Left lobe of liver (tissue), 2 donors: ENCODE measurements around the gene POLRMT. TPM values are rescaled to one million over a fixed set of nuclear protein-coding genes. Genes with fewer than 3 reads are reported as not detected.
"Not testable (repeated sequence)": the region's sequence is repeated elsewhere in the genome, so short reads cannot be mapped to it uniquely, and the experiment has no call there.

ENCODE experiments used
- ATAC-seq: fragments of 200-7000 bp; cut with Tn5 transposase; one replicate; pipeline ENCODE4 v1.9.1; 2020; ENCODE audit warnings: mild to moderate bottlenecking, moderate library complexity
- DNase-seq: peaks from one replicate; pipeline ENCODE4 v3.0.0-alpha.2; 2020; ENCODE audit warnings: low spot score
- total RNA-seq: library from RNA; stranded (reverse); gene quantifications from one replicate; pipeline ENCODE4 v1.2.1, GENCODE V29; 2021
- donor health status: DM: no; HTN: no; CAD: no; lungs with moderate emphysema.
- donor health status: DM: no; HTN: yes; CAD: no.

POLRMT gene
- total RNA-seq, 1 donor from 2014 or later = 51.8 TPM

DNA sequence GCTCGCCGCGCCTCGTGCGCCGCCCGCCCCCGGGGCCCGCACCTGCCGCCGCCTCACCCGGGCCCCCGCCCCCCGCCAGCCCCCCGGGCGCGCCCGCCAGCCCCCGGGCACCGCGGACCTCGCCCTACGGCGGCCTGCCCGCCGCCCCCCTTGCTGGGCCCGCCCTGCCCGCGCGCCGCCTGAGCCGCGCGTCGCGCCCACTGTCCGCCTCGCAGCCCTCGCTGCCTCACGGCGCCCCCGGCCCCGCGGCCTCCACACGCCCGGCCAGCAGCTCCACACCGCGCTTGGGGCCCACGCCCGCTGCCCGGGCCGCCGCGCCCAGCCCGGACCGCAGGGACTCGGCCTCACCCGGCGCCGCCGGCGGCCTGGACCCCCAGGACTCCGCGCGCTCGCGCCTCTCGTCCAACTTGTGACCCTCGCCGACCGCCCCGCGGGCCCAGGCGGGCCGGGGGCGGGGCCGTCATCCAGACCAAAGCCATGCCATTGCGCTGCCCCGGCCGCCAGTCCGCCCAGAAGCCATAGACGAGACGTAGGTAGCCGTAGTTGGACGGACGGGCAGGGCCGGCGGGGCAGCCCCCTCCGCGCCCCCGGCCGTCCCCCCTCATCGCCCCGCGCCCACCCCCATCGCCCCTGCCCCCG, 17.2 kb downstream of the POLRMT start:
- DNase-seq (no peak), ATAC-seq (no peak)

DNA sequence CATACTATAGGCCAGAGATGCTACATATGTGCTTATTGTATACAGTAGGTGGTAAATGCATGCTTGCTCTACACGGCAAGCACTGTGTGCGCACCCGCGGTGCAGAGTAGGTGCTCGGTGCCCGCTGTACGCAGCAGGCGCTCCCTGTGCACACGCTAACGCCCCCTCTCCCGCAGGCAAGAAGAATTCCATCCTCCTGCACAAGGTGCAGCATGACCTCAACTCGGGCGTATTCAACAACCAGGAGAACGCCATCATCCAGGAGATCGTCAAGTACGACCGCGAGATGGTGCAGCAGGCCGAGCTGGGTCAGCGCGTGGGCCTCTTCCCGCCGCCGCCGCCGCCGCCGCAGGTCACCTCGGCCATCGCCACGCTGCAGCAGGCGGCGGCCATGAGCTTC, 17.7 kb downstream of the POLRMT start:
- peak; percentile 53 for ATAC-seq

DNA sequence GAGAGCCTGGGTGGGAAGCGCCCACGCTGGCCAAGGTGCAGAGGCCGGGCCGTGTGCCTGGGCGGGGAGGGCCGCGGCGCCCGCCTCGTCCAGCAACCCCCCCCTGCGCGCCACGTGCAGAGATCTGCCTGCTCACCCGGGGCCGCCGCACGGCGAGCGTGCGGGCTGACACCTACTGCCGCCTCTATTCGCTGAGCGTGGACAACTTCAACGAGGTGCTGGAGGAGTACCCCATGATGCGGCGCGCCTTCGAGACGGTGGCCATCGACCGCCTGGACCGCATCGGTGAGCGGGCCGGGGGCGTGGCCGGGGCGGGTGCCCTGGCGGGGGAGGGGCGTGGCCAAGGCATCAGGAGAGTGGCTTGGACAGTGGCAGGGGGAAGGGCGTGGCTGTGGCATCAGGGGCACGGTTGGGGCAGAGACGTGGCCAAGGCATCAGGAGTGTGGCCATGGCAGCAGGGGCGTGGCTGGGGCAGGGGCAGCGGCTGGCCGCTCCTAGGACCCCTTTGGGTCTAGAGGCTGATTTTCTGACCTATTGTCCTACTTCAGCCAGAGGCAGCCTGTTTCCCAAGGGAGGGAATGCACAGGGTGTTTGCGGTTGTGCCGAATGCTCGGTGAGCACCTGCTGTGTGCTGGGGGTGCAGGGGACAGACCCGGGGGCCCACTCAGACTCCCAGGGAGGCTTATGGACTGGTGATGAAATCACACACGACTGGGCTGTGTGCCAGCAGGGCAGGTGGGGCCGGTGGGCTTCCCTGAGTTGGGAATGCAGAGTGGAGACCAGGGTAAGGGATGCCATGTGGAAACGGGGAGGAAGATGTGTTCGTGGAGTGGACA, 19.4 kb downstream of the POLRMT start:
- no peak for ATAC-seq
- DNase-seq = no peak

More for the DNA sequence above, 17.7 kb downstream of the POLRMT start:
- DNase-seq = no peak

DNA sequence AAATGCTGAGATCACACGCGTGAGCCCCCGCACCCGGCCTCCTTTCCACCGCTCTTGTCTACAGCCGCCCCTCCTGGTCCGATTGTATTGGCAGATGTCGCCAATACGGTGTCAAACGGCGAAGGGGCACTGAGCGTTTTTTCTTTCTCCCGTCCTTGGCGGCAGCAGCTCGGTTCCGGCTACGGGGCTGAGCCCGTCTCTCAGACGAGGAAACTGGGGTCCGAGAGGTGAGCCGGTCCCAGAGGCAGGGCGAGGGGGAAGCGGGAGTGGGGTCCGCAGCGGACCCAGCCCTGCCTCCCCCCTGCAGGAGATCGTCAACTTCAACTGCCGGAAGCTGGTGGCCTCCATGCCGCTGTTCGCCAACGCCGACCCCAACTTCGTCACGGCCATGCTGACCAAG, 20.4 kb downstream of the POLRMT start:
- DNase-seq (no peak), ATAC-seq (no peak)

DNA sequence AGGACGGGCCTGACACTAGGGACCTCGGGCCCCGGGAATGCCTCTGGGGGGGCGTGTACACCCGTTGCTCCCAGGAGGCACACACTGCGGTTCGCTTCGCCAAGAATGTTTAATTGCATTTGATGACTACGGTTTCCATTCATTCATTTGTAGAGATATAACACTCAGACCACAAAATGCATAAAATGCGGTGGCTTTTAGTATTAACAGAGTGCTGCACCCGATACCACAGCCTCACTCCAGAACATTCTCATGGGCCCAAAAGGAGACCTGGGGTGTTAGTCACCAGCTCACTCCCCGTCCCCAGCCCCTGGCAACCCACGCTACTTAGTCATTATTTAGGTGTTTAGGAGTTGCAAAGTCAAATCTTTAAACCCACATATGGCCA, 21.9 kb downstream of the POLRMT start:
- no peak for DNase-seq
- no peak for ATAC-seq

DNA sequence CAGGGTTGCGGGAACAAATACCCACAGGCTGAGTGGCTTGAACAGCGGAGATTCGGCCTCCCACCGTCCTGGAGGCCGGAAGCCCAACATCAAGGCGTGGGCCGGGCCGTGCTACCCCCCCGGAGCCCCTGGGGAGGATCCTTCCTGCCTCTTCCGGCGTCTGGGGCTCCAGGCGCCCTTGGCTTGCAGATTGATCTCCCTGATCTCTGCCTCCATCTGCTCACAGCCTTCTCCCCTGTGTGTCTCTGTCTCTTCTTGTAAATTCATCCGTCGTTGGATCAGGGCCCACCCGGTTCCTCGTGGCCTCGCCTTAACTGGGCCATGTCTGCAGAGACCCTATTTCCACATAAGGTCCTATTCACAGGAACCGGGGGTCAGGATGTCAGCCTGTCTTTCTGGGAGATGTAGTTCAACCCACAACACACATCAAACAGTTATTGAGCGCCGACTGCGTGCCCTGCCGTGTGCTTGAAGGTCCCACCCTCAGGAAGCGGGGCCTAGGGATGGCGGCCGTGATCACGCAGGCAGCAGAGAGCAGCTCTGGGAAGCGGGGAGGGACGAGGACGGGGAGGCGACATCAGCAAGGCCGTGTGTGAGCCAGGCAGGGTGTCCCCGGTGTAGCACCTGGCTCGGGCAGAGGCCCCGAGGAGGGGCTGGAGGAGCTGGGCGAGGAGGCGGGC, 22.4 kb downstream of the POLRMT start:
- peak; percentile 33 for ATAC-seq
- no peak for DNase-seq

DNA sequence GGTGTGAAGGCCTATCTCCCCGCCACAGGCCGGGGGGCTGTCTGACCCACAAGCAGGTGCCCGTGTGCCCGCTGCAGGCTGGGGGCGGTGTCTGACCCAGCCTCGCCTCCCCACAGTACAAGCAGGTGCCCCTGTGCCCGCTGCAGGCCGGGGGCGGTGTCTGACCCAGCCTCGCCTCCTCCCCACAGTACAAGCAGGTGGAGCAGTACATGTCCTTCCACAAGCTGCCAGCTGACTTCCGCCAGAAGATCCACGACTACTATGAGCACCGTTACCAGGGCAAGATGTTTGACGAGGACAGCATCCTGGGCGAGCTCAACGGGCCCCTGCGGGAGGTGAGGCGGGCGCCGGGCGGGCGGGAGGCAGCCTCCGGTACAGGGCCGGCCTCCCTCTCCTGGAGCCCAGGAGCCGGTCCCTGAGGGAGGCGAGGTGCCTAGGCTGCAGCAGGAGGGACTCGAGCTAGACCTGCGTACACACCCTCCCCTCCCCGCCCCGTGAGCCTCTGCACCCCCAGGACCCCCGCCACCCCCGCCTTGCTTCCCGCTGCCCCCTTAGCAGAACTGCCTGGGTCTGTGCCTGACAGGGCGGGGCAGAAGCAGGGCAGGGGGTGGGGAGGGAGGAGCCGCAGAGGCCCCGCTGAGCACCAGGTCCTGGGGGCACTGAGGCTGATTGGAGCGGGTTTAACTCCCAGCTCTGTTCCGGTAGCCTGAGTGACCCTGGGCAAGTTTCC, 23.1 kb downstream of the POLRMT start:
- DNase-seq = no peak

DNA sequence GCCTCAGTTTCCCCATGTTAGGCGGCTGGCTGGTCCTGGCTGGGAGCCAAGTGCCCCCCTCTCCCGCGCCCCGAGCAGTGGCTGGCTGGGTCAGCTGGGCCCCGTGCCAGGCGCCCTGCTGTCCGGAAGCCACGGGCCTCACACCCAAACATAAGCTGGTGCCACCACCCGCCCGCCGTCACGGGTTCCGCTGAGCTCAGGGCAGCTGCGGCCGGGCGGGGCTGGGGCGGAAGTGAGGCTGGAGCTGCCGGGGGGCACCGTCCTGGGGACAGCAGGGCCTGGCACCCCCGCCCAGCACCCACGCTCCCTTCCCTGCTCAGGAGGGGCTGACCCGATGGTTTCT, 24.4 kb downstream of the POLRMT start:
- ATAC-seq = peak; percentile 40
- no peak for DNase-seq

More for the DNA sequence above, 23.1 kb downstream of the POLRMT start:
- peak; percentile 26 for ATAC-seq

DNA sequence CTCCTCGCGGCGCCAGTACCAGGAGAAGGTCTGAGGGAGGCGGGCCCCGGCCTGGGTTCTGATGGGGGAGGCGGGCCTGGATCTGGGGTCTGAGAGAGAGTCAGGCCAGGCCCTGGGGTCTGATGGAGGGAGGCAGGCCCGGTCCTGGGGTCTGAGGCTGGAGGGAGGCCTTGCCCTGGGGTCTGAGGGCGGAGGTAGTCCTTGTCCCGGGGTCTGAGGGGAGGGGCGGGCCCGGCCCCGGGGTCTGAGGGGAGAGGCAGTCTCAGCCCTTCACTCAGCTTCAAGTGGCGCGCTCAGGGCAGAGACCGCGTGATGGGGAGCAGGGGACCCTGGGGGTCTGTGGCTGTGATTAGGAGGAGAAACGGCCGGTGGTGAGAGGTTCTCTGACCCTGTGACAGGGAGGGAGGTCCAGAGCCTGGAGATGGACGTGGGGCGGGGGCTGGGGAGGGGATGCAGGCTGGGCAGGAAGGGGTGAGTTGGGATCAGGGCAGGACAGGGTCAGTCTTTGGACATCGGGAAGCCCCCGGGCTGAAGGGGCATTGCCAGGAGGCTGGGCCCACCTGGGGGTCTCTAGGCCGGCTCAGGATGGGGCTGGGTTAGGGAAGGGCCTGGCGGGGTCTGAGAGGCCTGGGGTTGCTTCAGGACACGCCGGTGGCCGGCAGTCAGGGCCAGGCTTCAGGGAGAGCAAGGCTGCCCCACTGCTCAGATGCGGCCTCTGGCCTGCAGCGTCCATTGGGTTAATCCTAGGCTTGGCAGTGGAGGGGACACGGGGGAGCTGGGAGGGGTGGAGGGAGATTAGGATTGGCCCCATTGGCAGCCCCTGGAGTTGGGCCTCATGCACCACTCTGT, 25.0 kb downstream of the POLRMT start:
- no peak for ATAC-seq
- no peak for DNase-seq

DNA sequence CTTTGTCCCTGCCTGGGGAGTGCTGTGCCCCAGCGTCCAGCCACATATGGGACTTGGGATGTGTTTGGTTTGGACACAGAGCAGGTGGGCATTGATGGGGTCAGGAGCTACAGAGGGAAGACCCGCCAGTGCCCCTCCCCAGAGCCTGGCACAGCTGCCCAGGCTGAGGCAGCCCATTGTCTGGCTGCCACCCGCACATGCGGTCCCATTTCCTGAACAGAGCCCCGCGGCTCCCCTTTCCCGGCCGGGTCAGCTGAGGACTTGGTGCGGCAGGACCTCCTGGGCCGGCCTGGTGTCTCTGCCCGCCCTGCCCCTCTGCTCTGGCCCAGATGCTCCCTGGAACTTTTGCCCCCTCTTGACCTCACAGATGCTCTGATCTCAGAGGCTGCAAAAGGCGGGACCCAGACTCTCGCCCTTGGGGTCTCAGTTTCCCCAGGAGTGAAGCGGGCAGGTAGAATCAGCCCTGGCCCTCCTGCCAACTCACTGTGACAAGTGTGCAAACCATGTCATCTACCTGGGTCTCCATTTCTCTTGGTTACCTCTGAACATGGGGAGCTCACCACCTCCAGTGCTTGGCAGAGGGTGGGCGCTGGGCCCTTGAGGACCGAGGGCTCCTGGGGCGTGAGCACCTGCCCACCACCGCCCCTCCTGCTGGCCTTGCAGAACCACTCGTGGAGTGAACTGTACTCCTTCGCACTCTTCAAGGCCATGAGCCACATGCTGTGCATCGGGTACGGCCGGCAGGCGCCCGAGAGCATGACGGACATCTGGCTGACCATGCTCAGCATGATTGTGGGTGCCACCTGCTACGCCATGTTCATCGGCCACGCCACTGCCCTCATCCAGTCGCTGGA, 25.8 kb downstream of the POLRMT start:
- no peak for ATAC-seq
- no peak for DNase-seq

DNA sequence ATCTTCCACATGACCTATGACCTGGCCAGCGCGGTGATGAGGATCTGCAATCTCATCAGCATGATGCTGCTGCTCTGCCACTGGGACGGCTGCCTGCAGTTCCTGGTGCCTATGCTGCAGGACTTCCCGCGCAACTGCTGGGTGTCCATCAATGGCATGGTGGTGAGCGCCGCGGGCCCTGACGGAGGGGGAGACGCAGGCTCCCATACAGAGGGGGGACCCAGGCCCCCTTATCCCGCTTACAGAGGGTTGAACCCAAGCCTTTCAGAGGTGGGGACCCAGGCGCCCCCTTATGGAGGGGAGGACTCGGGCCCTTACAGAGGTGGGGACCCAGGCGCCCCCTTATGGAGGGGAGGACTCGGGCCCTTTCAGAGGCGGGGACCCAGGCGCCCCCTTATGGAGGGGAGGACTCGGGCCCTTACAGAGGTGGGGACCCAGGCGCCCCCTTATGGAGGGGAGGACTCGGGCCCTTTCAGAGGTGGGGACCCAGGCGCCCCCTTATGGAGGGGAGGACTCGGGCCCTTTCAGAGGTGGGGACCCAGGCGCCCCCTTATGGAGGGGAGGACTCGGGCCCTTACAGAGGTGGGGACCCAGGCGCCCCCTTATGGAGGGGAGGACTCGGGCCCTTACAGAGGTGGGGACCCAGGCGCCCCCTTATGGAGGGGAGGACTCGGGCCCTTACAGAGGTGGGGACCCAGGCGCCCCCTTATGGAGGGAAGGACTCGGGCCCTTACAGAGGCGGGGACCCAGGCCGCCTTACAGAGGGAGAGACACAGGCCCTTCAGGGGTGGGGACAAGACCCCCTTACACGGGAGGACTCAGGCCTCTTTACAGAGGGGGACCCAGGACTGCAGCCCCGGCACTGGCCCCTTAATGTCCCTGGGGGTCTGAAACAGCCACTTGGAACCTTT, 28.0 kb downstream of the POLRMT start:
- ATAC-seq, DNase-seq: not testable (repeated sequence)

DNA sequence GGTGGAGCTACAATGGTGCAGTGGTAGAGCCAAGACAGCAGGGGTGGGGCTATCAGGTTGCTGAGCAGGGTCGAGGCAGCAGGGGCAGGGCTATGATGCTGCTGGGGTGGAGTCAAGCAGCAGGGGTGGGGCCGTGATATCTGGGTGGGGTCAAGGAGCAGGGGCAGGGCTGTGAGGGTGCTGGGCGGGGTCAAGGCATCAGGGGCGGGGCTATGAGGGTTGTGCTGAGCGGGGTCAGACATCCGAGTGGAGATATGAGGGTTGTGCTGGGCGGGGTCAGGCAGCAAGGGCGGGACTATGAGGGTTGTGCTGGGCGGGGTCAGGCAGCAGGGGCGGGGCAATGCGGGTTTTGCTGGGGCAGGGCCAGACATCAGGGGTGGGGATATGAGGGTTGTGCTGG, 29.0 kb downstream of the POLRMT start:
- ATAC-seq (no peak), DNase-seq (no peak)

DNA sequence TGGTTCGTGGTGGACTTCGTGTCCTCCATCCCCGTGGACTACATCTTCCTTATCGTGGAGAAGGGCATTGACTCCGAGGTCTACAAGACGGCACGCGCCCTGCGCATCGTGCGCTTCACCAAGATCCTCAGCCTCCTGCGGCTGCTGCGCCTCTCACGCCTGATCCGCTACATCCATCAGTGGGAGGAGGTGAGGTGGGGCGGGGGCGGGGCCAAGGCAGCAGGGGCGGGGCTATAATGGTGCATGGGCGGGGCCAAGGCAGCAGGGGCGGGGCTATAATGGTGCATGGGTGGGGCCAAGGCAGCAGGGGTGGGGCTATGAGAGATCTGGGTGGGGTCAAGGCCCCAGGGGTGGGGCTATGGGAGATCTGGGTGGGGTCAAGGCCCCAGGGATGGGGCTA, 29.6 kb downstream of the POLRMT start:
- not testable (repeated sequence) for ATAC-seq, DNase-seq

DNA sequence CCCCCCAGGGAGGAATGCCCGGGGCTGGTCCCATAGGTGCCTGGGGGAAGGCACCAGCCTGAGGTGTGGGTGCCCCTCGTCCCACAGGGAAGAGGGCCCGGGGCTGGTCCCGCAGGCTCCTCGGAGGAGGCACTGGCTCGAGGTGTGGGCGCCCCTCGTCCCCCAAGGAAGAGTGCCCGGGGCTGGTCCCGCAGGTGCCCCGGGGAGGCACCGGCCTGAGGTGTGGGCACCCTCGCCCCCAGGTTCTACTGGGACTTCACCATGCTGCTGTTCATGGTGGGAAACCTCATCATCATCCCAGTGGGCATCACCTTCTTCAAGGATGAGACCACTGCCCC, 30.1 kb downstream of the POLRMT start:
- not testable (repeated sequence) for ATAC-seq, DNase-seq

DNA sequence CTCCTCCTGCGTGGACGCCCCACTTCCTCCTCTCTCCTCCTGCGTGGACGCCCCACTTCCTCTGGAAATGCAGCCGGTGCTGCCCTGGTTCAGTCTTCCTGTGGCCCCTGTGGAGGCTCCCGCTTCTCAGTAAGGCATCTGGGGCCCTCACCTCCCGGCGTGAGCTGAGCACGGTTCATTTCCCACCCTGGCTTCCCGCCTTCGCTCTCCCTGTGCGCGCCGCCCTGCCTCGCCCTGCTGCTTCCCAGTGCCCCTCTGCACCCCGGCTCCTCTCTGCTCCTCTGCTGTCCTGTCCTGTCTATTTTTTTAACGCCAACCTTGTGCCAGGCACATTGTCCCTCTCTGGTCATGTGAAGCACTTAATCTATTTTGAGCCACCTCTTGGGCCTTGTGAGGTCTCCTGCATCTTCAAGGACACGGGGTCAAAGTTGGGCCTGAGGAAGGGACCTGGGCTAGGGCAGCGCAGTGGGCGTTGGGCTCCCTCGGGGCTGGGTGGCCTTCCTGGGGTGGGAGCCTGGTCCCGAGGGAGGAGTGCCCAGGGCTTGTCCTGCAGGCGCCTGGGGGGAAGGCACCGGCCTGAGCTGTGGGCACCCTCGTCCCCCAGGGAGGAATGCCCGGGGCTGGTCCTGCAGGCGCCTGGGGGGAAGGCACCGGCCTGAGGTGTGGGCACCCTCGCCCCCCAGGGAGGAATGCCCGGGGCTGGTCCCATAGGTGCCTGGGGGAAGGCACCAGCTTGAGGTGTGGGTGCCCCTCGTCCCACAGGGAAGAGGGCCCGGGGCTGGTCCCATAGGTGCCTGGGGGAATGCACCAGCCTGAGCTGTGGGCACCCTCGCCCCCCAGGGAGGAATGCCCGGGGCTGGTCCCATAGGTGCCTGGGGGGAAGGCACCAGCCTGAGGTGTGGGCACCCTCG, 30.7 kb downstream of the POLRMT start:
- no peak for ATAC-seq
- DNase-seq = no peak

DNA sequence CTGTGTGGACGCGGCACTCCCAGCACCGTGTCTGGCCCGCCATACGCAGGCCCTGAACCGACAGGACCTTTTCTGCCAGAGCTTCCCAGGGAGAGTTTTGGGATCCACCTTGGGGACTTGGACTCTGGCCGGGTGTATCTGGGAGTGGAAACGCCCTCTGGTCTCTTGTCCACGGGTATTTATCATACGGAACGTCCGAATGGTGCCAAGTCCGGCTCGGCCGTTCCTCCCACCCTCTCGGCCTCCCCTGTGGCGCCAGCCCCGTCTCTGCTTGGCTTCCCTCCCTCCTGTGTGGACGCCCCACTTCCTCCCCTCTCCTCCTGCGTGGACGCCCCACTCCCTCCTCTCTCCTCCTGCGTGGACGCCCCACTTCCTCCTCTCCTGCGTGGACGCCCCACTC, 31.5 kb downstream of the POLRMT start:
- ATAC-seq = no peak
- DNase-seq = no peak

DNA sequence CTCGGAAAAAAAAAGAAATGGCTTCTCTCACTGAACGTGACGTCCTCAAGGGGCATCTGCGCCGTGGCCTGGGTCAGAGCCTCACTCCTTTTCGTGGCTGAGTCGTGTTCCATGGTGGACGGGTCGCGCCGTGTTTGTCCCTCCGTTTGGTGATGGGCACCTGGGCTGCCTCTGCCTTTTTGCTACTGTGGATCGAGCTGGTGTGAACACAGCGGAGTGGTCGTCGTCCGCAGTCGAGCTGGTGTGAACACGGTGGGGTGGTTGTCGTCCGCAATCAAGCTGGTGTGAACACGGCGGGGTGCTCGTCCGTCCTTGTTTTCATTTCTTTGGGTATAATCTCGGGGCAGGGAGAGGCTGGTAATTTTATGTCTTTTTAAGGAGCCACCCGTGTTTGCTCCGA, 32.0 kb downstream of the POLRMT start:
- ATAC-seq (no peak), DNase-seq (no peak)
